Measurements from ENCODE around the gene SH3RF3. TPM values are rescaled to one million over a fixed set of nuclear protein-coding genes. Genes with fewer than 3 reads are reported as not detected.

The SH3RF3 gene
- polyA plus RNA-seq, 1 of the 3 experiments (the other 2 are of a cell fraction): 1.9 TPM

- Histone ChIP-seq H4K20me1 (ENCODE audit: insufficient read depth) (peaks cover 43% of the 10 kb centered on the region), H3K9me2 (no peaks in the 10 kb centered on the region), H3K27me3 (ENCODE audit: insufficient read depth) (no peaks in the 10 kb centered on the region), H3K4me1 (ENCODE audit: control insufficient read depth in 1 of 2, insufficient read depth in 2 of 2, low read depth in 1 of 2, low read length in 1 of 2) (peaks cover 3 to 4% of the 10 kb centered on the region in 2 experiments; a peak in 2 of 4 replicates), H3K9me3 (no peaks in the 10 kb centered on the region), H3K79me2 (ENCODE audit: insufficient read depth) (peaks cover 19% of the 10 kb centered on the region; the same call in 1 of the 2 replicates), H2AFZ (ENCODE audit: low read depth) (no peak overlapping the region), H3K4me3 (ENCODE audit: low read depth in 2 of 2, low read length in 1 of 2) (no peak overlapping the region), H3K27ac (ENCODE audit: low read depth in 2 of 2, low read length in 1 of 2) (no peak overlapping the region), H3K9ac (no peak overlapping the region), H3F3A (replicated peaks; ENCODE audit: insufficient read depth) (no peaks in the 10 kb centered on the region), H3K4me2 (no peak overlapping the region), H3K36me3 (replicated peaks in 1 of 2; ENCODE audit: control insufficient read depth in 1 of 2, insufficient read depth in 2 of 2, low read length in 1 of 2) (no peaks in the 10 kb centered on the region)
- no peak for TF ChIP-seq SIN3A (IDR thresholded peaks at IDR 0.05; ENCODE audit: borderline replicate concordance, low read depth, low read length)
- no peak for TF ChIP-seq USF1 (IDR thresholded peaks at IDR 0.05; ENCODE audit: borderline replicate concordance, low read depth)
- TF ChIP-seq USF2 (IDR thresholded peaks at IDR 0.05; ENCODE audit: borderline replicate concordance, low read depth, low read length): no peak
- no peak for TF ChIP-seq GATA2 (CRISPR knock-in tag; IDR thresholded peaks at IDR 0.05)
- TF ChIP-seq IRF3 (IDR thresholded peaks at IDR 0.05; ENCODE audit: low read depth, low read length): no peak
- WGBS (ENCODE audit: low lambda C conversion rate): 63% methylated on average over 6 of the region's 6 CpGs
- no peak for DNase-seq
- ChIA-PET CTCF (interaction anchor here (1.3 to 1.4 kb wide), 3 partner anchors 14 to 294 kb away, joined by 3 to 4 read pairs (median 3); no protein-coding TSS in a partner anchor), POLR2A (no interaction called here)
Observed at GRCh38 chr2:109216332-109216731, 87.3 kb downstream of the SH3RF3 start.

GRCh38 chr2:109217362-109218086 is 88.5 kb downstream of the SH3RF3 start:
- DNase-seq: no peak
- H3K9ac ChIP-seq: no peak overlapping the region

More at GRCh38 chr2:109217362-109218086, 88.5 kb downstream of the SH3RF3 start:
- Histone ChIP-seq H3K27me3 (ENCODE audit: insufficient read depth) (no peaks in the 10 kb centered on the region), H4K20me1 (ENCODE audit: insufficient read depth) (peaks cover 35% of the 10 kb centered on the region), H2AFZ (ENCODE audit: low read depth) (no peak overlapping the region), H3K9me3 (no peaks in the 10 kb centered on the region), H3K4me3 (ENCODE audit: low read depth in 2 of 2, low read length in 1 of 2) (no peak overlapping the region), H3F3A (replicated peaks; ENCODE audit: insufficient read depth) (no peaks in the 10 kb centered on the region), H3K4me1 (ENCODE audit: control insufficient read depth in 1 of 2, insufficient read depth in 2 of 2, low read depth in 1 of 2, low read length in 1 of 2) (peaks cover 3 to 4% of the 10 kb centered on the region in 2 experiments; a peak in 2 of 4 replicates), H3K9me2 (no peaks in the 10 kb centered on the region), H3K36me3 (replicated peaks in 1 of 2; ENCODE audit: control insufficient read depth in 1 of 2, insufficient read depth in 2 of 2, low read length in 1 of 2) (no peaks in the 10 kb centered on the region), H3K79me2 (ENCODE audit: insufficient read depth) (peaks cover 16% of the 10 kb centered on the region; the same call in 1 of the 2 replicates), H3K4me2 (no peak overlapping the region), H3K27ac (ENCODE audit: low read depth in 2 of 2, low read length in 1 of 2) (no peak overlapping the region)
- peak; percentile 64 for TF ChIP-seq TCF12 (IDR thresholded peaks at IDR 0.05)
- no peak for TF ChIP-seq MEF2A (IDR thresholded peaks at IDR 0.05; ENCODE audit: borderline replicate concordance, low read depth)
- WGBS (ENCODE audit: low lambda C conversion rate): 76% methylated on average over 7 of the region's 12 CpGs
- CTCF ChIA-PET: interaction anchor here (1.2 kb wide), 1 partner anchor 9 kb away, joined by 4 read pairs; no protein-coding TSS in a partner anchor
- POLR2A ChIA-PET: no interaction called here

Measured in SK-N-SH (cell line).